ENCODE measurements around the gene RB1. TPM values are rescaled to one million over a fixed set of nuclear protein-coding genes. Genes with fewer than 3 reads are reported as not detected.

RB1 gene
- total RNA-seq, 1 experiment from 2014 or later: 18.8 TPM

DNA sequence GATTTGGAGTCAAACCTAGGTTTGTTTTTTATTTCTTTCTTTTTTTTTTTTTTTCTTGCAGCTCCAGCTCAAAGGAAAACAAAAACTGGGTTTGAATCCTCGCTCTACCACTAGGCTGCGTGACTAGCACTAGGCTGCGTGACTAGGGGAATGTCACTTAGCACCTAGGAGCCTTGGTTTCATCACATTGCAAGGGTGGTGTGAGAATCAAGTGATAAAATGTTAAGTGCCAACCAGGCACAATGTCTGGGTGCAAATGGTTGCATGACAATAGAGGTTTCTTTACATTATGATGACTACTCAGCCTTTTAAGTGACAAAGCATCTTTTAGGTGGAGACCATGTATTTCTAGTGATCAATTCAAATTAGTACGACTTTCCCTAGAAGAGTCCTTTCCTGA lies 201.5 kb downstream of the RB1 start (continued):
- TF ChIP-seq, protein P1, sequence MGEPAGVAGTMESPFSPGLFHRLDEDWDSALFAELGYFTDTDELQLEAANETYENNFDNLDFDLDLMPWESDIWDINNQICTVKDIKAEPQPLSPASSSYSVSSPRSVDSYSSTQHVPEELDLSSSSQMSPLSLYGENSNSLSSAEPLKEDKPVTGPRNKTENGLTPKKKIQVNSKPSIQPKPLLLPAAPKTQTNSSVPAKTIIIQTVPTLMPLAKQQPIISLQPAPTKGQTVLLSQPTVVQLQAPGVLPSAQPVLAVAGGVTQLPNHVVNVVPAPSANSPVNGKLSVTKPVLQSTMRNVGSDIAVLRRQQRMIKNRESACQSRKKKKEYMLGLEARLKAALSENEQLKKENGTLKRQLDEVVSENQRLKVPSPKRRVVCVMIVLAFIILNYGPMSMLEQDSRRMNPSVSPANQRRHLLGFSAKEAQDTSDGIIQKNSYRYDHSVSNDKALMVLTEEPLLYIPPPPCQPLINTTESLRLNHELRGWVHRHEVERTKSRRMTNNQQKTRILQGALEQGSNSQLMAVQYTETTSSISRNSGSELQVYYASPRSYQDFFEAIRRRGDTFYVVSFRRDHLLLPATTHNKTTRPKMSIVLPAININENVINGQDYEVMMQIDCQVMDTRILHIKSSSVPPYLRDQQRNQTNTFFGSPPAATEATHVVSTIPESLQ (CRISPR knock-in tag; IDR thresholded peaks at IDR 0.05): no peak
- TF ChIP-seq, protein P2, sequence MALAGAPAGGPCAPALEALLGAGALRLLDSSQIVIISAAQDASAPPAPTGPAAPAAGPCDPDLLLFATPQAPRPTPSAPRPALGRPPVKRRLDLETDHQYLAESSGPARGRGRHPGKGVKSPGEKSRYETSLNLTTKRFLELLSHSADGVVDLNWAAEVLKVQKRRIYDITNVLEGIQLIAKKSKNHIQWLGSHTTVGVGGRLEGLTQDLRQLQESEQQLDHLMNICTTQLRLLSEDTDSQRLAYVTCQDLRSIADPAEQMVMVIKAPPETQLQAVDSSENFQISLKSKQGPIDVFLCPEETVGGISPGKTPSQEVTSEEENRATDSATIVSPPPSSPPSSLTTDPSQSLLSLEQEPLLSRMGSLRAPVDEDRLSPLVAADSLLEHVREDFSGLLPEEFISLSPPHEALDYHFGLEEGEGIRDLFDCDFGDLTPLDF (CRISPR knock-in tag; IDR thresholded peaks at IDR 0.05): no peak
- TF ChIP-seq NFE2L1 (CRISPR knock-in tag; IDR thresholded peaks at IDR 0.05): no peak
- TF ChIP-seq ZNF219 (CRISPR knock-in tag; IDR thresholded peaks at IDR 0.05; ENCODE audit: borderline replicate concordance): no peak

DNA sequence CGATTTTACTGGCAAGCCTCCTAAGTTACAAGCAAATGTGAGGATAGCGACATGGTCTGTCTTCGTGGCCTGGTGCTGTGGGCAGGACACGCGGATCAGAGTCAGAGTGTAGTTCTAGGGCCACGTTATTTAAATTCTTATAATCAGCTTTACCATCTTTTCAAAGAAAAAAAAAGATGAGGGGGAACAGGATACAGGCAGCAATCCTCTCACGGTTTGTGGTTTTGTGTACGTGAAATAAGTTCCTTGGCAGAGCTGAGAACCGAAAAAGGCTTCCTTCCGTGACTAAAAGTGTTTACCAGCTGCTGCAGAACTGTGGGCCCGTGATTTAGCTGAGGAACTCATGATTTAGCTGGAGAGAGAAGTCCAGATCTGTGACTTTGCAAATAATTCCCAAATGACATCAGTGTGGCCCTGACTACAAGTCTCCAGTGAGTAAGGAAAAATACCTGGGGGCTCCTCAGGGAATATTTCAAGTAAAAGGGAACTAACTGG lies 202.1 kb downstream of the RB1 start:
- Mint-ChIP-seq H3K9me3 (no peaks in the 10 kb centered on the region), H3K27me3 (ENCODE audit: low read depth) (no peaks in the 10 kb centered on the region), H3K4me1 (peaks cover 23% of the 10 kb centered on the region), H3K4me3 (no peak overlapping the region), H3K27ac (peak overlapping the region; percentile 64), H3K36me3 (no peaks in the 10 kb centered on the region)
- CTCF ChIA-PET: interaction anchor here (1.1 kb wide), 3 partner anchors 9 to 148 kb away, joined by 3 to 4 read pairs (median 3); no protein-coding TSS in a partner anchor
- ATAC-seq (no peak), DNase-seq (ENCODE audit: low spot score) (no peak)
- POLR2A ChIA-PET: no interaction called here
- TF ChIP-seq PRRX2 (CRISPR knock-in tag; IDR thresholded peaks at IDR 0.05): no peak
- TF ChIP-seq, protein P3, sequence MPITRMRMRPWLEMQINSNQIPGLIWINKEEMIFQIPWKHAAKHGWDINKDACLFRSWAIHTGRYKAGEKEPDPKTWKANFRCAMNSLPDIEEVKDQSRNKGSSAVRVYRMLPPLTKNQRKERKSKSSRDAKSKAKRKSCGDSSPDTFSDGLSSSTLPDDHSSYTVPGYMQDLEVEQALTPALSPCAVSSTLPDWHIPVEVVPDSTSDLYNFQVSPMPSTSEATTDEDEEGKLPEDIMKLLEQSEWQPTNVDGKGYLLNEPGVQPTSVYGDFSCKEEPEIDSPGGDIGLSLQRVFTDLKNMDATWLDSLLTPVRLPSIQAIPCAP (CRISPR knock-in tag; IDR thresholded peaks at IDR 0.05): no peak
- TF ChIP-seq ZNF423 (CRISPR knock-in tag; IDR thresholded peaks at IDR 0.05): no peak
- no peak for TF ChIP-seq SMAD4 (CRISPR knock-in tag; IDR thresholded peaks at IDR 0.05)
- TF ChIP-seq, protein P2 (CRISPR knock-in tag; IDR thresholded peaks at IDR 0.05): no peak
- TF ChIP-seq, protein P4, sequence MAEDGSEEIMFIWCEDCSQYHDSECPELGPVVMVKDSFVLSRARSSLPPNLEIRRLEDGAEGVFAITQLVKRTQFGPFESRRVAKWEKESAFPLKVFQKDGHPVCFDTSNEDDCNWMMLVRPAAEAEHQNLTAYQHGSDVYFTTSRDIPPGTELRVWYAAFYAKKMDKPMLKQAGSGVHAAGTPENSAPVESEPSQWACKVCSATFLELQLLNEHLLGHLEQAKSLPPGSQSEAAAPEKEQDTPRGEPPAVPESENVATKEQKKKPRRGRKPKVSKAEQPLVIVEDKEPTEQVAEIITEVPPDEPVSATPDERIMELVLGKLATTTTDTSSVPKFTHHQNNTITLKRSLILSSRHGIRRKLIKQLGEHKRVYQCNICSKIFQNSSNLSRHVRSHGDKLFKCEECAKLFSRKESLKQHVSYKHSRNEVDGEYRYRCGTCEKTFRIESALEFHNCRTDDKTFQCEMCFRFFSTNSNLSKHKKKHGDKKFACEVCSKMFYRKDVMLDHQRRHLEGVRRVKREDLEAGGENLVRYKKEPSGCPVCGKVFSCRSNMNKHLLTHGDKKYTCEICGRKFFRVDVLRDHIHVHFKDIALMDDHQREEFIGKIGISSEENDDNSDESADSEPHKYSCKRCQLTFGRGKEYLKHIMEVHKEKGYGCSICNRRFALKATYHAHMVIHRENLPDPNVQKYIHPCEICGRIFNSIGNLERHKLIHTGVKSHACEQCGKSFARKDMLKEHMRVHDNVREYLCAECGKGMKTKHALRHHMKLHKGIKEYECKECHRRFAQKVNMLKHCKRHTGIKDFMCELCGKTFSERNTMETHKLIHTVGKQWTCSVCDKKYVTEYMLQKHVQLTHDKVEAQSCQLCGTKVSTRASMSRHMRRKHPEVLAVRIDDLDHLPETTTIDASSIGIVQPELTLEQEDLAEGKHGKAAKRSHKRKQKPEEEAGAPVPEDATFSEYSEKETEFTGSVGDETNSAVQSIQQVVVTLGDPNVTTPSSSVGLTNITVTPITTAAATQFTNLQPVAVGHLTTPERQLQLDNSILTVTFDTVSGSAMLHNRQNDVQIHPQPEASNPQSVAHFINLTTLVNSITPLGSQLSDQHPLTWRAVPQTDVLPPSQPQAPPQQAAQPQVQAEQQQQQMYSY (CRISPR knock-in tag; IDR thresholded peaks at IDR 0.05): no peak
- TF ChIP-seq ZNF416 (CRISPR knock-in tag; IDR thresholded peaks at IDR 0.05): no peak
- TF ChIP-seq NR3C1 (CRISPR knock-in tag; conservative IDR thresholded peaks at IDR 0.05; ENCODE audit: low read depth): no peak
- no peak for TF ChIP-seq EMX1 (CRISPR knock-in tag; IDR thresholded peaks at IDR 0.05)
- TF ChIP-seq, protein P5, sequence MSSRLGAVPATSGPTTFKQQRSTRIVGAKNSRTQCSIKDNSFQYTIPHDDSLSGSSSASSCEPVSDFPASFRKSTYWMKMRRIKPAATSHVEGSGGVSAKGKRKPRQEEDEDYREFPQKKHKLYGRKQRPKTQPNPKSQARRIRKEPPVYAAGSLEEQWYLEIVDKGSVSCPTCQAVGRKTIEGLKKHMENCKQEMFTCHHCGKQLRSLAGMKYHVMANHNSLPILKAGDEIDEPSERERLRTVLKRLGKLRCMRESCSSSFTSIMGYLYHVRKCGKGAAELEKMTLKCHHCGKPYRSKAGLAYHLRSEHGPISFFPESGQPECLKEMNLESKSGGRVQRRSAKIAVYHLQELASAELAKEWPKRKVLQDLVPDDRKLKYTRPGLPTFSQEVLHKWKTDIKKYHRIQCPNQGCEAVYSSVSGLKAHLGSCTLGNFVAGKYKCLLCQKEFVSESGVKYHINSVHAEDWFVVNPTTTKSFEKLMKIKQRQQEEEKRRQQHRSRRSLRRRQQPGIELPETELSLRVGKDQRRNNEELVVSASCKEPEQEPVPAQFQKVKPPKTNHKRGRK (CRISPR knock-in tag; IDR thresholded peaks at IDR 0.05; ENCODE audit: borderline replicate concordance): no peak
- TF ChIP-seq JAZF1 (CRISPR knock-in tag; IDR thresholded peaks at IDR 0.05): no peak
